Thyroid gland (tissue), 4 donors: ENCODE data around the gene FADS1. TPM values are rescaled to one million over a fixed set of nuclear protein-coding genes. Genes with fewer than 3 reads are reported as not detected.

Source experiments
- DNase-seq, 2 donors: peaks; one replicate each; pipeline ENCODE4 v3.0.0-alpha.2; 2019
- H3K27ac ChIP-seq, 3 donors: fragments of 200-600 bp; sonication (generic); 1 replicate in 2 of 3; 2 replicates in 1 of 3; pipeline ENCODE4 v1.5.1; 2016 to 2019; ENCODE audit warnings: mild to moderate bottlenecking in 1 of 3, moderate library complexity in 1 of 3
- H3K27me3 ChIP-seq: fragments of 200-600 bp; sonication (generic); one replicate; pipeline ENCODE4 v1.5.1; 2019
- H3K36me3 ChIP-seq, 2 donors: fragments of 200-600 bp; sonication (generic); one replicate each; pipeline ENCODE4 v1.5.1; 2016 to 2019
- H3K4me1 ChIP-seq, 2 donors: fragments of 200-600 bp; sonication (generic); one replicate each; pipeline ENCODE4 v1.5.1; 2017 to 2019
- H3K4me3 ChIP-seq, 3 donors: fragments of 200-600 bp; sonication (generic); replicated peaks in 1 of 3; 1 replicate in 2 of 3; 2 replicates in 1 of 3; pipeline ENCODE4 v1.5.1; 2016; ENCODE audit warnings: mild to moderate bottlenecking in 1 of 3
- H3K9me3 ChIP-seq: fragments of 200-600 bp; sonication (generic); one replicate; pipeline ENCODE4 v1.5.1; 2017
- CTCF ChIP-seq, 6 experiments: fragments of 200-600 bp in 3 of 6; fragments of 450-650 bp in 3 of 6; sonication (generic) in 3 of 6; IDR thresholded peaks; one replicate each; pipeline ENCODE4 v1.5.1; 2016 to 2019; ENCODE audit warnings: antibody characterized with exemption in 6 of 6, mild to moderate bottlenecking in 2 of 6, inconsistent platforms in 1 of 6, moderate library complexity in 1 of 6
- POLR2A ChIP-seq, 2 donors: fragments of 450-650 bp; IDR thresholded peaks; one replicate each; pipeline ENCODE4 v1.6.1; 2017; ENCODE audit warnings: antibody characterized with exemption in 2 of 2, mild to moderate bottlenecking in 2 of 2, moderate library complexity in 1 of 2
- WGBS, 2 donors: methylation state at CpG; one replicate each; pipeline ENCODE4 v1.1.5; 2017; 5-methylcytosine and 5-hydroxymethylcytosine counted together
- intact Hi-C: fragments of 100-400 bp; cut with DNase I; formaldehyde crosslinking; loops from one replicate; pipeline ENCODE4 v1.15.1; 2023
- total RNA-seq, 4 donors: library from RNA; depleted of rRNA; stranded (reverse); fragments of >200 nt; gene quantifications; one replicate each; pipeline ENCODE4 v1.2.3, GENCODE V29; 2016

The FADS1 gene
- total RNA-seq, 4 donors from 2014 or later, result 6.8 to 17.3 (median 13.9) TPM

GRCh38 chr11:61827571-61828378, 11.0 kb upstream of the FADS1 start, which contains the start of gene FADS2:
Gene FADS2, plus strand, starts transcription at chr11:61828300. Its CDS starts 91 bp downstream, at chr11:61828391.
- H3K4me3 ChIP-seq, result peak within 1 kb of the TSS; percentile 1 to 42 (median 42)
- WGBS, 2 donors, result 1% methylated on average over 22 to 47 of the region's 83 CpGs
- no peaks in the 10 kb centered on the region for H3K36me3 ChIP-seq
- TF ChIP-seq POLR2A (IDR thresholded peaks at IDR 0.05), result peak in 1 of 2 donors; percentile 17
- TF ChIP-seq CTCF (IDR thresholded peaks at IDR 0.05), result peak in 1 of 6 experiments; percentile 10
- H3K27me3 ChIP-seq, result no peaks in the 10 kb centered on the region
- H3K4me1 ChIP-seq, result peaks cover 22 to 29% of the 10 kb centered on the region in 2 donors
- peak within 1 kb of the TSS; percentile 32 to 60 (median 51) for H3K27ac ChIP-seq
- intact Hi-C loops, result loop anchor here (5.0 kb wide), 1 partner anchor 60 kb away; no protein-coding TSS in a partner anchor
- H3K9me3 ChIP-seq, result no peaks in the 10 kb centered on the region
- DNase-seq, result peak; percentile 75 to 85

GRCh38 chr11:61826930-61827570, 10.2 kb upstream of the FADS1 start:
- Histone ChIP-seq H3K9me3 (no peaks in the 10 kb centered on the region), H3K36me3 (no peaks in the 10 kb centered on the region), H3K4me3 (peak overlapping the region in 1 of 3 donors; percentile 42), H3K27ac (peak overlapping the region in 2 of 3 donors; percentile 32 to 51), H3K4me1 (peaks cover 22 to 29% of the 10 kb centered on the region in 2 donors), H3K27me3 (no peaks in the 10 kb centered on the region)
- TF ChIP-seq CTCF (IDR thresholded peaks at IDR 0.05) (no peak), POLR2A (IDR thresholded peaks at IDR 0.05) (no peak)
- no peak for DNase-seq
- intact Hi-C loops, result loop anchor here (5.0 kb wide), 1 partner anchor 60 kb away; no protein-coding TSS in a partner anchor
- 43 to 57% methylated on average over 20 to 23 of the region's 23 CpGs for WGBS, 2 donors

GRCh38 chr11:61820174-61820573, 3.4 kb upstream of the FADS1 start:
- Histone ChIP-seq H3K36me3 (no peaks in the 10 kb centered on the region), H3K27me3 (no peaks in the 10 kb centered on the region), H3K4me1 (peaks cover 6 to 15% of the 10 kb centered on the region in 2 donors), H3K27ac (no peak overlapping the region), H3K9me3 (no peaks in the 10 kb centered on the region), H3K4me3 (no peak overlapping the region)
- DNase-seq, result no peak
- 88 to 91% methylated on average over 2 of the region's 2 CpGs for WGBS, 2 donors
- no peak for TF ChIP-seq CTCF (IDR thresholded peaks at IDR 0.05)
- TF ChIP-seq POLR2A (IDR thresholded peaks at IDR 0.05), result no peak
- intact Hi-C loops, result no loop called here

GRCh38 chr11:61817471-61818202, 834 bp upstream of the FADS1 start:
- peaks cover 6 to 15% of the 10 kb centered on the region in 2 donors for H3K4me1 ChIP-seq
- H3K4me3 ChIP-seq, result peak overlapping the region in 1 of 3 donors; percentile 59
- H3K9me3 ChIP-seq, result no peaks in the 10 kb centered on the region
- DNase-seq, result no peak
- 77% methylated on average over 6 of the region's 6 CpGs for WGBS, 2 donors
- peak overlapping the region in 2 of 3 donors; percentile 11 to 97 for H3K27ac ChIP-seq
- no peaks in the 10 kb centered on the region for H3K27me3 ChIP-seq
- H3K36me3 ChIP-seq, result no peaks in the 10 kb centered on the region
- TF ChIP-seq CTCF (IDR thresholded peaks at IDR 0.05), result no peak
- no peak for TF ChIP-seq POLR2A (IDR thresholded peaks at IDR 0.05)
- intact Hi-C loops, result no loop called here
